PC-9 (cell line): ENCODE measurements around the gene TATDN3.
"Not testable (repeated sequence)": the region's sequence is repeated elsewhere in the genome, so short reads cannot be mapped to it uniquely, and the experiment has no call there.

ENCODE experiments used
- CTCF ChIP-seq: fragments of 200-600 bp; sonication (generic); conservative IDR thresholded peaks from 2 replicates; pipeline ENCODE4 v1.6.1; 2017; ENCODE audit warnings: mixed run types, antibody characterized with exemption, mild to moderate bottlenecking, moderate library complexity
- EZH2 ChIP-seq: fragments of 200-600 bp; sonication (generic); IDR thresholded peaks from 2 replicates; pipeline ENCODE4 v1.8.0; 2017; ENCODE audit warnings: antibody characterized with exemption, low read depth

- TF ChIP-seq CTCF, EZH2: not testable (repeated sequence)
Measured at GRCh38 chr1:212766825-212767224, 24.9 kb upstream of the TATDN3 start.
